Activated CD4-positive, alpha-beta T cell treated with anti-CD3 and anti-CD28 coated beads, Interleukin-2, amount 10 ng/mL, durations not matched to agents 7 days and 5 days (primary cell): ENCODE results near the gene LEF1. TPM values are rescaled to one million over a fixed set of nuclear protein-coding genes. Genes with fewer than 3 reads are reported as not detected.

Experiments used
- CTCF ChIA-PET: fragments of 350-600 bp; sonication (Branson Sonifier 250); formaldehyde crosslinking; loops from one replicate; lab custom pipeline; 2021; ENCODE audit warnings: antibody characterized with exemption; lab: Charles Lee
- POLR2A ChIA-PET: fragments of 350-600 bp; sonication (Branson Sonifier 250); formaldehyde crosslinking; loops from one replicate; lab custom pipeline; 2021; ENCODE audit warnings: antibody characterized with exemption; lab: Charles Lee
- DNase-seq: peaks from one replicate; pipeline ENCODE4 v3.0.0-alpha.2; 2020
- H3K27ac Mint-ChIP-seq: one replicate; pipeline ENCODE4 v1.8.0; 2021; ENCODE audit warnings: mild to moderate bottlenecking, moderate library complexity, mixed read lengths
- H3K27me3 Mint-ChIP-seq: one replicate; pipeline ENCODE4 v1.8.0; 2021; ENCODE audit warnings: mixed read lengths
- H3K36me3 Mint-ChIP-seq: one replicate; pipeline ENCODE4 v1.8.0; 2021; ENCODE audit warnings: low read depth, mixed read lengths
- H3K4me1 Mint-ChIP-seq: one replicate; pipeline ENCODE4 v1.8.0; 2021; ENCODE audit warnings: mixed read lengths
- H3K4me3 Mint-ChIP-seq: one replicate; pipeline ENCODE4 v1.8.0; 2021; ENCODE audit warnings: mild to moderate bottlenecking, moderate library complexity, mixed read lengths
- H3K9me3 Mint-ChIP-seq: one replicate; pipeline ENCODE4 v1.8.0; 2021; ENCODE audit warnings: mixed read lengths
- total RNA-seq, 2 experiments: library from RNA; stranded (reverse); gene quantifications; one replicate each; pipeline ENCODE4 v1.2.3, GENCODE V29; 2021

The LEF1 gene
- total RNA-seq, 2 experiments from 2014 or later: 386 to 498 TPM

DNA sequence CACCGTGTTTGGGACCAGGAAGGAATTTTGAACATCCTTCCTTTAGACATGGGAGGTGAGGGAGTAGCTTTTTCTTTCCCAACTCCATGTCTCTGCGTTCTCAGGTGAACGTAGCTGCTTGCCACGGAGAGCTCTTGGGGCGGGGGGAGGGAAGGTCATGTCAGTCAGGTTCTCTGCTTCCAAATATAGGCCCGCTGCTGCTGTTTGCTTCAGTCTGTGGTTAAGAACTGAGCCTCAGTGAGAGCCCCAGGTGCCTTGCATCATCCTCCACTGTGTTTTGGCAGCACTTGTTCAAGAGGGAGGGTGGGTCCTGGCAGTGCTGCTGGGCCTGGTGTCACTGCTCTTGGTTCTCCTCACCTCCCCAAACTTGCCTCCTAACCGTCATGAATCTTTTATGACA lies 132.5 kb downstream of the LEF1 start:
- H3K4me1 Mint-ChIP-seq: peaks cover 66% of the 10 kb centered on the region
- CTCF ChIA-PET: interaction anchor here (0.6 to 2.9 kb wide), 9 partner anchors 10 to 536 kb away, joined by 3 to 15 read pairs (median 4); no protein-coding TSS in a partner anchor
- H3K4me3 Mint-ChIP-seq: peak overlapping the region; percentile 42
- no peaks in the 10 kb centered on the region for H3K27me3 Mint-ChIP-seq
- DNase-seq: peak; percentile 87
- H3K27ac Mint-ChIP-seq: peak overlapping the region; percentile 93
- peaks cover 50% of the 10 kb centered on the region for H3K36me3 Mint-ChIP-seq
- POLR2A ChIA-PET: interaction anchor here (0.5 to 0.6 kb wide), 4 partner anchors 36 to 590 kb away, joined by 3 to 7 read pairs (median 3); no protein-coding TSS in a partner anchor
- H3K9me3 Mint-ChIP-seq: peaks cover 6% of the 10 kb centered on the region

GRCh38 chr4:108035691-108036090 lies 133.0 kb downstream of the LEF1 start:
- ChIA-PET CTCF (interaction anchor here (0.6 to 2.9 kb wide), 10 partner anchors 10 to 536 kb away, joined by 3 to 15 read pairs (median 4); partner anchors contain the start of gene LEF1), POLR2A (interaction anchor here (0.5 to 0.6 kb wide), 3 partner anchors 36 to 590 kb away, joined by 3 to 7 read pairs (median 3); no protein-coding TSS in a partner anchor)
- H3K4me1 Mint-ChIP-seq: peaks cover 71% of the 10 kb centered on the region
- no peaks in the 10 kb centered on the region for H3K27me3 Mint-ChIP-seq
- peak overlapping the region; percentile 42 for H3K4me3 Mint-ChIP-seq
- H3K36me3 Mint-ChIP-seq: peaks cover 53% of the 10 kb centered on the region
- H3K9me3 Mint-ChIP-seq: peaks cover 6% of the 10 kb centered on the region
- DNase-seq: no peak
- H3K27ac Mint-ChIP-seq: peak overlapping the region; percentile 93

- Mint-ChIP-seq H3K4me1 (peaks cover 82% of the 10 kb centered on the region), H3K27me3 (no peaks in the 10 kb centered on the region), H3K27ac (peak overlapping the region; percentile 73), H3K36me3 (peaks cover 48% of the 10 kb centered on the region), H3K4me3 (no peak overlapping the region), H3K9me3 (peaks cover 3% of the 10 kb centered on the region)
- DNase-seq: no peak
- POLR2A ChIA-PET: no interaction called here
- CTCF ChIA-PET: interaction anchor here (0.8 to 2.9 kb wide), 5 partner anchors 8 to 90 kb away, joined by 3 to 15 read pairs (median 3); no protein-coding TSS in a partner anchor
Measured at GRCh38 chr4:108034565-108034964, 134.2 kb downstream of the LEF1 start.

DNA sequence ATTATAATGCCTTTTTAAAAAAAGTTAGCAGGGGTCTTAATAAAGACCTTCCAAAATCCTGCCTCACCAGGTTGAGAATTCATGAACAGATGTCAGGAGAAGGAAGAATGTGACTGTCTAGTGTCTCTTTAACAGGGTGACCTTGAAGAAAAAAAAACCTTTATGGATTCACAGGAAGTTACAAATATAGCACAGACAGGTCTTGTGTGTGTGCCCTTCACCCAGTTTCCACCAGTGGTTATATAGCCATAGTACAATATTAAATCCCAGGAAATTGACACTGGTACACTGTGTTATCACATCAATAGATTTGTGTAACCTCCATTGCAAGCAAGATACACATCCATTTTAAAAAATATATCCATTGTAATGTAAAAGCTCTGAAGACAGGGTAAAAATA lies 135.4 kb downstream of the LEF1 start:
- H3K9me3 Mint-ChIP-seq: peaks cover 3% of the 10 kb centered on the region
- H3K27ac Mint-ChIP-seq: peak overlapping the region; percentile 5
- POLR2A ChIA-PET: no interaction called here
- H3K4me1 Mint-ChIP-seq: peaks cover 88% of the 10 kb centered on the region
- H3K27me3 Mint-ChIP-seq: no peaks in the 10 kb centered on the region
- CTCF ChIA-PET: interaction anchor here (1.2 to 2.9 kb wide), 2 partner anchors 14 to 92 kb away, joined by 3 to 15 read pairs; no protein-coding TSS in a partner anchor
- DNase-seq: no peak
- H3K36me3 Mint-ChIP-seq: peaks cover 51% of the 10 kb centered on the region
- no peak overlapping the region for H3K4me3 Mint-ChIP-seq

- peaks cover 3% of the 10 kb centered on the region for H3K9me3 Mint-ChIP-seq
- H3K4me3 Mint-ChIP-seq: no peak overlapping the region
- H3K36me3 Mint-ChIP-seq: peaks cover 60% of the 10 kb centered on the region
- H3K4me1 Mint-ChIP-seq: peaks cover 81% of the 10 kb centered on the region
- no peak for DNase-seq
- peak overlapping the region; percentile 20 for H3K27ac Mint-ChIP-seq
- CTCF ChIA-PET: interaction anchor here (1.3 to 3.7 kb wide), 6 partner anchors 12 to 541 kb away, joined by 3 to 32 read pairs (median 8); no protein-coding TSS in a partner anchor
- POLR2A ChIA-PET: no interaction called here
- no peaks in the 10 kb centered on the region for H3K27me3 Mint-ChIP-seq
Measured at GRCh38 chr4:108031427-108032083, 137.2 kb downstream of the LEF1 start.

- Mint-ChIP-seq H3K9me3 (peaks cover 3% of the 10 kb centered on the region), H3K36me3 (peaks cover 59% of the 10 kb centered on the region), H3K4me1 (peaks cover 73% of the 10 kb centered on the region), H3K27me3 (no peaks in the 10 kb centered on the region), H3K4me3 (no peak overlapping the region), H3K27ac (peak overlapping the region; percentile 82)
- DNase-seq: peak; percentile 82
- CTCF ChIA-PET: interaction anchor here (0.6 to 3.7 kb wide), 27 partner anchors 10 to 649 kb away, joined by 3 to 32 read pairs (median 4); no protein-coding TSS in a partner anchor
- POLR2A ChIA-PET: interaction anchor here (0.6 to 1.2 kb wide), 3 partner anchors 13 to 136 kb away, joined by 3 read pairs; no protein-coding TSS in a partner anchor
Measured at GRCh38 chr4:108030332-108030731, 138.4 kb downstream of the LEF1 start.

DNA sequence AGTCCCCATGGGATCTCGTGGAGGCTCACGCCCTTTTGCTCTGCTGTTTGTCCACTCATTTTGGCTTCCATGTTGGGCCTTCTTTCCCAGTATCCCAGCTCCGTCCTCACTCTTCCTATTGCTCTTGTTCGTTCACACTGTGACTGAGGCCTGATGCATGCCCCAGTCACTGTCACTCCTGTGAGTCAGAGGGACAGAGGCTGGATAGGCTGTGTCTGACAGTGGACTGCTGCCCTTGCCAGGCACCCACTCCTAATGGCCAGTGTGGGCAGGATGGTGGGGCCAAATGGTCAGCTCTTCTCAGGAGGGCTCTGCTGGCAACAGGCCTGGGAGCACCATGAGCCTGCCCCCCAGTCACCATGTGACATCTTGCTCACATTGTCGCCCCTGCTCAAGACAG lies 139.0 kb downstream of the LEF1 start:
- ChIA-PET POLR2A (interaction anchor here (0.6 to 1.2 kb wide), 2 partner anchors 125 to 137 kb away, joined by 3 read pairs; no protein-coding TSS in a partner anchor), CTCF (interaction anchor here (0.5 to 3.7 kb wide), 26 partner anchors 10 to 650 kb away, joined by 3 to 32 read pairs (median 4); no protein-coding TSS in a partner anchor)
- H3K4me3 Mint-ChIP-seq: no peak overlapping the region
- DNase-seq: no peak
- H3K36me3 Mint-ChIP-seq: peaks cover 56% of the 10 kb centered on the region
- H3K27me3 Mint-ChIP-seq: no peaks in the 10 kb centered on the region
- H3K9me3 Mint-ChIP-seq: peaks cover 3% of the 10 kb centered on the region
- H3K27ac Mint-ChIP-seq: peak overlapping the region; percentile 82
- H3K4me1 Mint-ChIP-seq: peaks cover 67% of the 10 kb centered on the region

DNA sequence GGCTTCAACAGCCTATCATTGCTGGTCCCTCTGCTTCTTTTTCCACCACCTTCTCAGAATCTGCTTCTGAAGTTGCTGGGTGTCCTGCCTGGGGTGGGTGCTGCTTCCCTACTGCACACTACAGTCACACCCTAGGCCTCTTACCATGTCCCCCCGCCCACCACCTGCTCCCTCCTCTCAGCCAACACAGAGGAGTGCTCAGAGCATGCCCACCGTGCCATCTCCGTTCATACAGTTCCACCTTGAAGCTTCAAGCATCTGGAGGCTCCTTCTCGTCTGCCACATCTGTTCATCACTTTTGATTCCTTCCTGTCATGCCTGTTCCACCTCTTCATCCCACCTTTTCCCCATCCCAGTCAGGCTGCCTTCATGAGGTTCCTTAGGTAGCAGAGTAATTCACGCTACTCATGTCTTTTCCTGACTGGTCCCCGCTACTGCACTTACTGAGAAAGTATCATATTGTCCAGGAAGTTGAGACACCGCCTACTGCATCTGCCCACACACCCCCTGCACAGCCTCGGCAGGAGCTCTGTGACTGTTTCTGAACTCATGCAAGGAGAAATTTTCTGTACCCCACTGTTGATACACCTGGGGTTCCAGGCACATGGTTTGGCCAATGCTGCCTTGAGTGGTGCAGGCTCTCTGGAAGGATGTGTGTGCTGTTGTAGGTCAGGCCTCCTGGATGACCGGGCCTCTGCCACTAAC lies 139.6 kb downstream of the LEF1 start:
- ChIA-PET CTCF (interaction anchor here (0.5 to 3.7 kb wide), 13 partner anchors 9 to 553 kb away, joined by 3 to 32 read pairs (median 6); no protein-coding TSS in a partner anchor), POLR2A (interaction anchor here (1.2 kb wide), 1 partner anchor 137 kb away, joined by 3 read pairs; no protein-coding TSS in a partner anchor)
- H3K9me3 Mint-ChIP-seq: peaks cover 3% of the 10 kb centered on the region
- peaks cover 56% of the 10 kb centered on the region for H3K36me3 Mint-ChIP-seq
- H3K27ac Mint-ChIP-seq: peak overlapping the region; percentile 82
- H3K4me1 Mint-ChIP-seq: peaks cover 62% of the 10 kb centered on the region
- H3K27me3 Mint-ChIP-seq: no peaks in the 10 kb centered on the region
- DNase-seq: peak; percentile 54
- peak overlapping the region; percentile 19 for H3K4me3 Mint-ChIP-seq

DNA sequence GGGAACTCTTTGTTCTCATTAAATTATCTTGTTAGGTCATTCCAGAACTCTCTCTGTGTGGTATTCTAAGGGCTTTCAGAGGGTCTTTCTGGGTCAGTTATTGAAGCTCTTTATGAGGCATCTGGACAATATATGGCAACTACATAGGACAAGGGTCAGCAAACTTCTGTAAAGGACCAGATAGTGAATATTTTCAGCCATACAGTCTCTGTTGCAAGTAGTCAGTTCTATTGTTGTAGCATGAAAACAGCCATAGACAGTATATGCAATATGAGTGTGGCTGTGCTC lies 143.9 kb downstream of the LEF1 start:
- H3K36me3 Mint-ChIP-seq: peaks cover 56% of the 10 kb centered on the region
- no peak overlapping the region for H3K4me3 Mint-ChIP-seq
- POLR2A ChIA-PET: no interaction called here
- CTCF ChIA-PET: interaction anchor here (1.1 to 1.4 kb wide), 2 partner anchors 148 to 548 kb away, joined by 3 to 4 read pairs; no protein-coding TSS in a partner anchor
- DNase-seq: no peak
- peaks cover 39% of the 10 kb centered on the region for H3K4me1 Mint-ChIP-seq
- no peaks in the 10 kb centered on the region for H3K27me3 Mint-ChIP-seq
- no peaks in the 10 kb centered on the region for H3K9me3 Mint-ChIP-seq
- H3K27ac Mint-ChIP-seq: no peak overlapping the region

DNA sequence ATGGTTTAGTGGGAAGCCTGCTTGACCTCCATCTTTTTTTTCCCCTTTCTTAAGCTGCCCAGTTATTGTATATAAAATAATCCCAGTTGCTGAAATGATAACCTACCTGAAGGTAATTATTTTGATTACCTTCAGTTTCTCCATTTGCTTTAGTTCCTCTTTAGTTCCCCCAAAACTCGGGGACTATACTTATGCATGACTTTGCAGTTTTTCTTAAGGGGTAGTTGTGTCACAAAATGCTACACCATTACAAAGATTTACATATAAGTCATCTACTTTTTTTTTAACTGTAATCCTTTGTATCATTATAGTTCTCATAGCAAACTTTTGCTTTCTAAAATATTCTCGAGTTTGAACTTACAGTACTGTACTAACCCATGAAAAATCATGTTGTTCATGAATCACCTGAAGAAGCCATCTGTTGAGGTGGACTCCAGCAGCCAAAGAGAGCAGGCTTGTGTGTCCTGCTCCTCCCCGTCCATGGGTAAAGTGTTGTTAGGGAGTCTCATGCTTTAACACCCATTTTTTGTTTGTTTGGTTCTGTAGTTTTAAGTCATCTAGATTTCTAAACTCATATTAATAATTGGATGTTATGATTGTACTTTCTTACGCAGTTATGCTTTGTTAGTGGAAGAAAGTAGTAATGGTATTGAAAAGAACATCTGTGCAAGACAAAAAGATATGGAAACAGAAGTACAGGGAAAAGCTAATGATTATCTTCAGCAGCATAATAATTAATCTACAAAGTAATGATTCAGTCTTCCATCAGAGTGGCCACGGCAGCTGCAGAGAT lies 144.5 kb downstream of the LEF1 start:
- Mint-ChIP-seq H3K9me3 (no peaks in the 10 kb centered on the region), H3K27ac (no peak overlapping the region), H3K27me3 (no peaks in the 10 kb centered on the region), H3K36me3 (peaks cover 61% of the 10 kb centered on the region), H3K4me1 (peaks cover 37% of the 10 kb centered on the region), H3K4me3 (no peak overlapping the region)
- ChIA-PET POLR2A (interaction anchor here (0.5 kb wide), 1 partner anchor 491 kb away, joined by 3 read pairs; no protein-coding TSS in a partner anchor), CTCF (interaction anchor here (0.6 to 1.4 kb wide), 4 partner anchors 148 to 548 kb away, joined by 3 to 4 read pairs (median 4); no protein-coding TSS in a partner anchor)
- no peak for DNase-seq

DNA sequence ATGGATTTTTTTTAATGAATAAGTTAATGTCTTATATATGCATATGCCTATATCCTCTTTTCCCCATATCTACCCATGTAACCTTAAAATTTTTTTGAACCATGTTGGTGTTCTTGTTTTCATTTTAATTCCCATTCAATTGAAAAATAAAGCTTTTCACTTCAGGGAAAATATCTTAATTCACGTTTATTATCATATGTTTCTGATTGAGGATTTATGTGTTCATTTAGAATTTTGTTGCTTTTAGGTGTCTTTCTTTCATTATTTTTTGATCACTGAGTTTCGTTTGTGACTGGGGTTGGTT lies 149.9 kb downstream of the LEF1 start:
- Mint-ChIP-seq H3K9me3 (no peaks in the 10 kb centered on the region), H3K4me3 (no peak overlapping the region), H3K27me3 (no peaks in the 10 kb centered on the region), H3K4me1 (peaks cover 31% of the 10 kb centered on the region), H3K27ac (no peak overlapping the region), H3K36me3 (peaks cover 45% of the 10 kb centered on the region)
- no peak for DNase-seq
- CTCF ChIA-PET: interaction anchor here (0.6 to 4.8 kb wide), 15 partner anchors 8 to 556 kb away, joined by 3 to 32 read pairs (median 4); no protein-coding TSS in a partner anchor
- POLR2A ChIA-PET: interaction anchor here (0.9 kb wide), 1 partner anchor 24 kb away, joined by 3 read pairs; no protein-coding TSS in a partner anchor
